Vagina (tissue), 2 donors: Measurements from ENCODE around the gene CDK5RAP3.

Experiments
- POLR2A ChIP-seq, 2 donors: fragments of 450-650 bp; IDR thresholded peaks; one replicate each; pipeline ENCODE4 v1.6.1; 2017; ENCODE audit warnings: antibody characterized with exemption in 2 of 2, mild to moderate bottlenecking in 2 of 2, moderate library complexity in 2 of 2
- POLR2AphosphoS5 ChIP-seq, 2 donors: sonication (generic); formaldehyde crosslinking; IDR thresholded peaks; one replicate each; pipeline ENCODE4 v1.9.0; 2017; ENCODE audit warnings: antibody characterized with exemption in 2 of 2, mild to moderate bottlenecking in 2 of 2, low read depth in 1 of 2; ENCODE audit not compliant: insufficient read depth in 1 of 2
- TF ChIP-seq, protein P1 (sequence below), 3 experiments: fragments of 450-650 bp in 2 of 3; fragments of 200-600 bp in 1 of 3; sonication (generic) in 1 of 3; IDR thresholded peaks; one replicate each; pipeline ENCODE4 v1.5.1; 2017 to 2019; ENCODE audit warnings: antibody characterized with exemption in 3 of 3, mild to moderate bottlenecking in 2 of 3, moderate library complexity in 2 of 3

DNA sequence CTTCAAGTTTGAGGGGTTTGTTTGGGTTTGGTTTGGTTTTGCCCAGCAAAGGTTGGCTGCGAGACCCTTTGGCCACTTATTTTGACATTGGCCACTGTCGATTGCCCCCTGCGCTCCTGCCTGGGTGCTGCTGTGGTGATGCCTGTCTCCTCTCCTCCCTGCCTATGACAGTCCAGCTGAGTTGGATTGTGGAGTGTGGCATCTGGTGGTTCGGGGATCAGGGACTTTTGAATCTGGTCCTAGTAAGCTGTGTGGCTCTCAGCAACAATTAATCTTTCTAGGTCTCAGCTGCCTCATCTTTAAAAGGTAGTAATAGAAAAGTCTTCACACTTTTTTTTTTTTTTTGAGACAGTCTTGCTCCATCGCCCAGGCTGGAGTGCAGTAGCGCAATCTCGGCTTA, 27.1 kb downstream of the CDK5RAP3 start:
- TF ChIP-seq, protein P1, sequence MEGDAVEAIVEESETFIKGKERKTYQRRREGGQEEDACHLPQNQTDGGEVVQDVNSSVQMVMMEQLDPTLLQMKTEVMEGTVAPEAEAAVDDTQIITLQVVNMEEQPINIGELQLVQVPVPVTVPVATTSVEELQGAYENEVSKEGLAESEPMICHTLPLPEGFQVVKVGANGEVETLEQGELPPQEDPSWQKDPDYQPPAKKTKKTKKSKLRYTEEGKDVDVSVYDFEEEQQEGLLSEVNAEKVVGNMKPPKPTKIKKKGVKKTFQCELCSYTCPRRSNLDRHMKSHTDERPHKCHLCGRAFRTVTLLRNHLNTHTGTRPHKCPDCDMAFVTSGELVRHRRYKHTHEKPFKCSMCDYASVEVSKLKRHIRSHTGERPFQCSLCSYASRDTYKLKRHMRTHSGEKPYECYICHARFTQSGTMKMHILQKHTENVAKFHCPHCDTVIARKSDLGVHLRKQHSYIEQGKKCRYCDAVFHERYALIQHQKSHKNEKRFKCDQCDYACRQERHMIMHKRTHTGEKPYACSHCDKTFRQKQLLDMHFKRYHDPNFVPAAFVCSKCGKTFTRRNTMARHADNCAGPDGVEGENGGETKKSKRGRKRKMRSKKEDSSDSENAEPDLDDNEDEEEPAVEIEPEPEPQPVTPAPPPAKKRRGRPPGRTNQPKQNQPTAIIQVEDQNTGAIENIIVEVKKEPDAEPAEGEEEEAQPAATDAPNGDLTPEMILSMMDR (IDR thresholded peaks at IDR 0.05) = no peak
- no peak for TF ChIP-seq POLR2A (IDR thresholded peaks at IDR 0.05)
- TF ChIP-seq POLR2AphosphoS5 (IDR thresholded peaks at IDR 0.05; ENCODE audit: insufficient read depth in 1 of 2, low read depth in 1 of 2) = no peak
